ENCODE data around the gene LPCAT2.

- TF ChIP-seq CTCF (IDR thresholded peaks at IDR 0.05) (no peak), POLR2AphosphoS5 (IDR thresholded peaks at IDR 0.05) (no peak), POLR2A (IDR thresholded peaks at IDR 0.05) (no peak)
These were observed 67.5 kb downstream of the LPCAT2 start for GRCh38 chr16:55576384-55576783.
